ENCODE data around the gene ARID5B. TPM values are rescaled to one million over a fixed set of nuclear protein-coding genes. Genes with fewer than 3 reads are reported as not detected.

Gene ARID5B
- total and polyA plus RNA-seq, 2 experiments from 2014 or later: 53.2 to 55.0 TPM

- peaks cover 35% of the 10 kb centered on the region for H3K4me1 ChIP-seq (ENCODE audit: insufficient read depth)
- no peaks in the 10 kb centered on the region for H3K27me3 ChIP-seq
- peak overlapping the region; percentile 84 for H3K27ac ChIP-seq
- no peaks in the 10 kb centered on the region for H4K20me1 ChIP-seq (ENCODE audit: insufficient read depth, poor library complexity, severe bottlenecking)
- DNase-seq (ENCODE audit: low spot score): no peak
- peaks cover 93% of the 10 kb centered on the region for H3K79me2 ChIP-seq
- H3K36me3 ChIP-seq (replicated peaks; ENCODE audit: insufficient read depth, low read depth): no peaks in the 10 kb centered on the region
- WGBS (ENCODE audit: low lambda C conversion rate, missing lambda C conversion rate): 64% methylated on average over 7 of the region's 7 CpGs
- no peaks in the 10 kb centered on the region for H3K9me3 ChIP-seq (ENCODE audit: low read depth)
- no peak overlapping the region for H2AFZ ChIP-seq
- H3K4me3 ChIP-seq: no peak overlapping the region
- TF ChIP-seq EZH2 (IDR thresholded peaks at IDR 0.05; ENCODE audit: borderline replicate concordance) (no peak), CTCF (IDR thresholded peaks at IDR 0.05; ENCODE audit: poor library complexity) (no peak), EZH2phosphoT487 (IDR thresholded peaks at IDR 0.05; ENCODE audit: low read depth, severe bottlenecking, unreplicated experiment) (no peak)
- no peaks in the 10 kb centered on the region for H3K9me2 ChIP-seq (replicated peaks; ENCODE audit: insufficient read depth)
- peak overlapping the region; percentile 42 for H3K4me2 ChIP-seq
These were observed 93.1 kb downstream of the ARID5B start for GRCh38 chr10:61994405-61995219.

- Histone ChIP-seq H3K9me3 (ENCODE audit: low read depth) (no peaks in the 10 kb centered on the region), H3K4me3 (no peak overlapping the region), H2AFZ (no peak overlapping the region), H3K79me2 (peaks cover 93% of the 10 kb centered on the region), H3K9me2 (replicated peaks; ENCODE audit: insufficient read depth) (no peaks in the 10 kb centered on the region), H3K36me3 (replicated peaks; ENCODE audit: insufficient read depth, low read depth) (no peaks in the 10 kb centered on the region), H3K27ac (peak overlapping the region; percentile 84), H3K4me2 (peak overlapping the region; percentile 42), H3K4me1 (ENCODE audit: insufficient read depth) (peaks cover 35% of the 10 kb centered on the region), H4K20me1 (ENCODE audit: insufficient read depth, poor library complexity, severe bottlenecking) (no peaks in the 10 kb centered on the region), H3K27me3 (no peaks in the 10 kb centered on the region)
- DNase-seq (ENCODE audit: low spot score): no peak
- 50% methylated on average over 3 of the region's 3 CpGs for WGBS (ENCODE audit: low lambda C conversion rate, missing lambda C conversion rate)
- TF ChIP-seq CTCF (IDR thresholded peaks at IDR 0.05; ENCODE audit: poor library complexity) (no peak), EZH2phosphoT487 (IDR thresholded peaks at IDR 0.05; ENCODE audit: low read depth, severe bottlenecking, unreplicated experiment) (no peak), EZH2 (IDR thresholded peaks at IDR 0.05; ENCODE audit: borderline replicate concordance) (no peak)
These were observed 93.7 kb downstream of the ARID5B start for GRCh38 chr10:61995220-61995503.

- Histone ChIP-seq H3K79me2 (peaks cover 96% of the 10 kb centered on the region), H3K4me2 (no peak overlapping the region), H3K27me3 (no peaks in the 10 kb centered on the region), H3K4me1 (ENCODE audit: insufficient read depth) (peaks cover 16% of the 10 kb centered on the region), H3K27ac (no peak overlapping the region), H2AFZ (no peak overlapping the region), H3K4me3 (no peak overlapping the region), H3K9me2 (replicated peaks; ENCODE audit: insufficient read depth) (no peaks in the 10 kb centered on the region), H4K20me1 (ENCODE audit: insufficient read depth, poor library complexity, severe bottlenecking) (no peaks in the 10 kb centered on the region), H3K9me3 (ENCODE audit: low read depth) (no peaks in the 10 kb centered on the region), H3K36me3 (replicated peaks; ENCODE audit: insufficient read depth, low read depth) (no peaks in the 10 kb centered on the region)
- no peak for DNase-seq (ENCODE audit: low spot score)
- WGBS (ENCODE audit: low lambda C conversion rate, missing lambda C conversion rate): 100% methylated on average over 1 of the region's 1 CpG
- TF ChIP-seq EZH2phosphoT487 (IDR thresholded peaks at IDR 0.05; ENCODE audit: low read depth, severe bottlenecking, unreplicated experiment): no peak
- TF ChIP-seq CTCF (IDR thresholded peaks at IDR 0.05; ENCODE audit: poor library complexity): no peak
- TF ChIP-seq EZH2 (IDR thresholded peaks at IDR 0.05; ENCODE audit: borderline replicate concordance): no peak
These were observed 97.4 kb downstream of the ARID5B start for GRCh38 chr10:61998937-61999336.
